Breast epithelium (tissue), 3 donors: ENCODE data around the gene SAMM50.

Source experiments
- POLR2A ChIP-seq: fragments of 450-650 bp; IDR thresholded peaks from one replicate; pipeline ENCODE4 v1.6.1; 2016; ENCODE audit warnings: antibody characterized with exemption, mild to moderate bottlenecking, moderate library complexity
- TF ChIP-seq, protein P1 (sequence below), 3 donors: fragments of 450-650 bp; IDR thresholded peaks; one replicate each; pipeline ENCODE4 v1.5.1; 2016 to 2017; ENCODE audit warnings: antibody characterized with exemption in 3 of 3, mild to moderate bottlenecking in 3 of 3, moderate library complexity in 3 of 3

DNA sequence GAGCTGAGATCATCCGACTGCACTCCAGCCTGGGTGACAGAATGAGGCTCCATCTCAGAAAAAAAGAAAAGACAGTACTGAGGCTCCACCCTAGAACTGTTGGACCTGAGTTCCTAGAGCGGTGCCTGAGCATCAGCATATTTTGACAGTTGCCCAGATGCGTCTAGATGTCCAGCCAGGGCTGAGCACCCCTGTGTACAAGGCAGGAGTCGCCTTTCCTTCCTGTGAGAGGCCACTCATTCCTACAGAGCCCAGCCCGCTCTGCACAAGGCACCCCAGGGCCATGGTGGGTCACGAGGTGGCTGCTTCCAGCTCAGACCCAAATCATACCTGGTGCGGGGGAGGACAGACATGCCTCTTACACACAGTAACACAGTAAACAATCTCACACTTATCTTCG lies 15.9 kb downstream of the SAMM50 start:
- TF ChIP-seq, protein P1, sequence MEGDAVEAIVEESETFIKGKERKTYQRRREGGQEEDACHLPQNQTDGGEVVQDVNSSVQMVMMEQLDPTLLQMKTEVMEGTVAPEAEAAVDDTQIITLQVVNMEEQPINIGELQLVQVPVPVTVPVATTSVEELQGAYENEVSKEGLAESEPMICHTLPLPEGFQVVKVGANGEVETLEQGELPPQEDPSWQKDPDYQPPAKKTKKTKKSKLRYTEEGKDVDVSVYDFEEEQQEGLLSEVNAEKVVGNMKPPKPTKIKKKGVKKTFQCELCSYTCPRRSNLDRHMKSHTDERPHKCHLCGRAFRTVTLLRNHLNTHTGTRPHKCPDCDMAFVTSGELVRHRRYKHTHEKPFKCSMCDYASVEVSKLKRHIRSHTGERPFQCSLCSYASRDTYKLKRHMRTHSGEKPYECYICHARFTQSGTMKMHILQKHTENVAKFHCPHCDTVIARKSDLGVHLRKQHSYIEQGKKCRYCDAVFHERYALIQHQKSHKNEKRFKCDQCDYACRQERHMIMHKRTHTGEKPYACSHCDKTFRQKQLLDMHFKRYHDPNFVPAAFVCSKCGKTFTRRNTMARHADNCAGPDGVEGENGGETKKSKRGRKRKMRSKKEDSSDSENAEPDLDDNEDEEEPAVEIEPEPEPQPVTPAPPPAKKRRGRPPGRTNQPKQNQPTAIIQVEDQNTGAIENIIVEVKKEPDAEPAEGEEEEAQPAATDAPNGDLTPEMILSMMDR (IDR thresholded peaks at IDR 0.05) = no peak
- no peak for TF ChIP-seq POLR2A
